ENCODE results near the gene NUDT22. TPM values are rescaled to one million over a fixed set of nuclear protein-coding genes. Genes with fewer than 3 reads are reported as not detected.

NUDT22 gene
- total RNA-seq (2012; rRNA removed), result 71.0 and 82.1 TPM in 2 replicates

- H3K4me1 ChIP-seq (ENCODE audit: control insufficient read depth, insufficient read depth, low read length), result peaks cover 42% of the 10 kb centered on the region
- peaks cover 20% of the 10 kb centered on the region for H3K36me3 ChIP-seq (ENCODE audit: insufficient read depth, low read length)
Observed at GRCh38 chr11:64225608-64226506, at the start of gene NUDT22, which contains the start of gene TRPT1. Gene NUDT22, plus strand, starts transcription at chr11:64226274. Its CDS starts 379 bp downstream, at chr11:64226653. Gene TRPT1, minus strand, starts transcription at chr11:64226186. Its CDS starts 326 bp downstream, at chr11:64225860.

GRCh38 chr11:64176751-64177150 is 49.3 kb upstream of the NUDT22 start:
- Histone ChIP-seq H3K9me3 (replicated peaks; ENCODE audit: low read length) (peaks cover 6% of the 10 kb centered on the region), H3K9ac (ENCODE audit: low read depth, low read length) (no peak overlapping the region), H3K36me3 (ENCODE audit: insufficient read depth, low read length) (peaks cover 2% of the 10 kb centered on the region), H3K4me2 (ENCODE audit: low read length) (no peak overlapping the region), H3K4me3 (ENCODE audit: low read length) (no peak overlapping the region), H3K4me1 (ENCODE audit: control insufficient read depth, insufficient read depth, low read length) (peaks cover 13% of the 10 kb centered on the region), H3K27me3 (ENCODE audit: control insufficient read depth, insufficient read depth, low read length) (no peaks in the 10 kb centered on the region)

More at GRCh38 chr11:64225608-64226506, at the start of gene NUDT22, which contains the start of gene TRPT1:
- Histone ChIP-seq H3K27me3 (ENCODE audit: control insufficient read depth, insufficient read depth, low read length) (no peaks in the 10 kb centered on the region), H3K4me3 (ENCODE audit: low read length) (peak within 1 kb of the TSS; percentile 91), H3K9me3 (replicated peaks; ENCODE audit: low read length) (no peaks in the 10 kb centered on the region), H3K4me2 (ENCODE audit: low read length) (peak within 1 kb of the TSS; percentile 97), H3K9ac (ENCODE audit: low read depth, low read length) (peak within 1 kb of the TSS; percentile 91)

- Histone ChIP-seq H3K9me3 (replicated peaks; ENCODE audit: low read length) (peaks cover 6% of the 10 kb centered on the region), H3K27me3 (ENCODE audit: control insufficient read depth, insufficient read depth, low read length) (no peaks in the 10 kb centered on the region), H3K4me1 (ENCODE audit: control insufficient read depth, insufficient read depth, low read length) (peaks cover 16% of the 10 kb centered on the region), H3K4me2 (ENCODE audit: low read length) (no peak overlapping the region), H3K9ac (ENCODE audit: low read depth, low read length) (no peak overlapping the region), H3K4me3 (ENCODE audit: low read length) (no peak overlapping the region), H3K36me3 (ENCODE audit: insufficient read depth, low read length) (peaks cover 2% of the 10 kb centered on the region)
Observed at GRCh38 chr11:64178203-64178602, 47.9 kb upstream of the NUDT22 start.

- Histone ChIP-seq H3K9me3 (replicated peaks; ENCODE audit: low read length) (peaks cover under 1% of the 10 kb centered on the region), H3K9ac (ENCODE audit: low read depth, low read length) (no peak overlapping the region), H3K4me2 (ENCODE audit: low read length) (no peak overlapping the region), H3K36me3 (ENCODE audit: insufficient read depth, low read length) (no peaks in the 10 kb centered on the region), H3K27me3 (ENCODE audit: control insufficient read depth, insufficient read depth, low read length) (no peaks in the 10 kb centered on the region), H3K4me3 (ENCODE audit: low read length) (no peak overlapping the region), H3K4me1 (ENCODE audit: control insufficient read depth, insufficient read depth, low read length) (peaks cover 20% of the 10 kb centered on the region)
Observed at GRCh38 chr11:64178951-64179639, 47.0 kb upstream of the NUDT22 start.

GRCh38 chr11:64180891-64181290 is 45.2 kb upstream of the NUDT22 start:
- peak overlapping the region; percentile 21 for H3K9ac ChIP-seq (ENCODE audit: low read depth, low read length)
- H3K4me3 ChIP-seq (ENCODE audit: low read length), result no peak overlapping the region
- no peaks in the 10 kb centered on the region for H3K36me3 ChIP-seq (ENCODE audit: insufficient read depth, low read length)
- peak overlapping the region; percentile 61 for H3K4me2 ChIP-seq (ENCODE audit: low read length)
- peaks cover 30% of the 10 kb centered on the region for H3K4me1 ChIP-seq (ENCODE audit: control insufficient read depth, insufficient read depth, low read length)
- H3K27me3 ChIP-seq (ENCODE audit: control insufficient read depth, insufficient read depth, low read length), result no peaks in the 10 kb centered on the region
- no peaks in the 10 kb centered on the region for H3K9me3 ChIP-seq (replicated peaks; ENCODE audit: low read length)

- Histone ChIP-seq H3K9ac (ENCODE audit: low read depth, low read length) (peak overlapping the region; percentile 22), H3K4me3 (ENCODE audit: low read length) (no peak overlapping the region), H3K27me3 (ENCODE audit: control insufficient read depth, insufficient read depth, low read length) (no peaks in the 10 kb centered on the region), H3K4me2 (ENCODE audit: low read length) (peak overlapping the region; percentile 61), H3K9me3 (replicated peaks; ENCODE audit: low read length) (no peaks in the 10 kb centered on the region), H3K4me1 (ENCODE audit: control insufficient read depth, insufficient read depth, low read length) (peaks cover 30% of the 10 kb centered on the region), H3K36me3 (ENCODE audit: insufficient read depth, low read length) (no peaks in the 10 kb centered on the region)
Observed at GRCh38 chr11:64181506-64182411, 44.3 kb upstream of the NUDT22 start.

GRCh38 chr11:64183890-64184289 is 42.2 kb upstream of the NUDT22 start:
- Histone ChIP-seq H3K9ac (ENCODE audit: low read depth, low read length) (no peak overlapping the region), H3K4me2 (ENCODE audit: low read length) (no peak overlapping the region), H3K4me3 (ENCODE audit: low read length) (no peak overlapping the region), H3K9me3 (replicated peaks; ENCODE audit: low read length) (no peaks in the 10 kb centered on the region), H3K36me3 (ENCODE audit: insufficient read depth, low read length) (peaks cover 5% of the 10 kb centered on the region), H3K4me1 (ENCODE audit: control insufficient read depth, insufficient read depth, low read length) (peaks cover 30% of the 10 kb centered on the region), H3K27me3 (ENCODE audit: control insufficient read depth, insufficient read depth, low read length) (no peaks in the 10 kb centered on the region)

GRCh38 chr11:64185175-64185692 is 40.8 kb upstream of the NUDT22 start:
- Histone ChIP-seq H3K9ac (ENCODE audit: low read depth, low read length) (peak overlapping the region; percentile 88), H3K36me3 (ENCODE audit: insufficient read depth, low read length) (peaks cover 10% of the 10 kb centered on the region), H3K4me2 (ENCODE audit: low read length) (peak overlapping the region; percentile 84), H3K4me1 (ENCODE audit: control insufficient read depth, insufficient read depth, low read length) (peaks cover 30% of the 10 kb centered on the region), H3K4me3 (ENCODE audit: low read length) (peak overlapping the region; percentile 78), H3K27me3 (ENCODE audit: control insufficient read depth, insufficient read depth, low read length) (no peaks in the 10 kb centered on the region), H3K9me3 (replicated peaks; ENCODE audit: low read length) (no peaks in the 10 kb centered on the region)

- Histone ChIP-seq H3K9ac (ENCODE audit: low read depth, low read length) (peak within 1 kb of the TSS; percentile 88), H3K4me1 (ENCODE audit: control insufficient read depth, insufficient read depth, low read length) (peaks cover 25% of the 10 kb centered on the region), H3K4me2 (ENCODE audit: low read length) (peak within 1 kb of the TSS; percentile 84), H3K27me3 (ENCODE audit: control insufficient read depth, insufficient read depth, low read length) (no peaks in the 10 kb centered on the region), H3K36me3 (ENCODE audit: insufficient read depth, low read length) (peaks cover 10% of the 10 kb centered on the region), H3K9me3 (replicated peaks; ENCODE audit: low read length) (no peaks in the 10 kb centered on the region), H3K4me3 (ENCODE audit: low read length) (peak within 1 kb of the TSS; percentile 78)
Observed at GRCh38 chr11:64185693-64186491, 40.2 kb upstream of the NUDT22 start, which contains the start of gene STIP1. Gene STIP1, plus strand, starts transcription at chr11:64186171. Its CDS starts 91 bp downstream, at chr11:64186262.

- Histone ChIP-seq H3K4me2 (ENCODE audit: low read length) (no peak overlapping the region), H3K9ac (ENCODE audit: low read depth, low read length) (no peak overlapping the region), H3K27me3 (ENCODE audit: control insufficient read depth, insufficient read depth, low read length) (no peaks in the 10 kb centered on the region), H3K4me3 (ENCODE audit: low read length) (no peak overlapping the region), H3K4me1 (ENCODE audit: control insufficient read depth, insufficient read depth, low read length) (peaks cover 19% of the 10 kb centered on the region), H3K9me3 (replicated peaks; ENCODE audit: low read length) (no peaks in the 10 kb centered on the region), H3K36me3 (ENCODE audit: insufficient read depth, low read length) (peaks cover 10% of the 10 kb centered on the region)
Observed at GRCh38 chr11:64186492-64187165, 39.4 kb upstream of the NUDT22 start.
